HepG2 (cell line): ENCODE results near the gene RAC3. TPM values are rescaled to one million over a fixed set of nuclear protein-coding genes. Genes with fewer than 3 reads are reported as not detected.

Experiments used
- CTCF ChIP-seq: sonication (generic); formaldehyde crosslinking; IDR thresholded peaks from 2 replicates; pipeline ENCODE4 v1.5.0; 2020; ENCODE audit warnings: mild to moderate bottlenecking, missing genetic modification reagents, moderate library complexity
- FOXK1 ChIP-seq: sonication (generic); formaldehyde crosslinking; IDR thresholded peaks from 2 replicates; pipeline ENCODE4 v1.4.0; 2020; ENCODE audit warnings: low read depth, missing genetic modification reagents, borderline replicate concordance
- HDAC6 ChIP-seq: fragments of 200-600 bp; sonication (generic); IDR thresholded peaks from 2 replicates; pipeline ENCODE4 v1.7.0; 2017; ENCODE audit warnings: mild to moderate bottlenecking, antibody characterized with exemption, low read length, low read depth
- KDM6A ChIP-seq: IDR thresholded peaks from 2 replicates; pipeline ENCODE4 v1.6.1; 2016; ENCODE audit warnings: low read depth
- SCMH1 ChIP-seq: sonication (generic); formaldehyde crosslinking; IDR thresholded peaks from 2 replicates; pipeline ENCODE4 v1.9.0; 2021; ENCODE audit warnings: missing genetic modification reagents, mild to moderate bottlenecking, borderline replicate concordance
- SIX4 ChIP-seq: sonication (generic); formaldehyde crosslinking; IDR thresholded peaks from 2 replicates; pipeline ENCODE4 v1.4.0; 2020; ENCODE audit warnings: missing genetic modification reagents
- TERF1 ChIP-seq: sonication (generic); formaldehyde crosslinking; IDR thresholded peaks from 2 replicates; pipeline ENCODE4 v1.8.0; 2022; ENCODE audit warnings: mild to moderate bottlenecking, missing genetic modification reagents, moderate library complexity
- ZMYM4 ChIP-seq: sonication (generic); formaldehyde crosslinking; IDR thresholded peaks from 2 replicates; pipeline ENCODE4 v1.8.1; 2023; ENCODE audit warnings: mild to moderate bottlenecking, missing genetic modification reagents
- ZNF263 ChIP-seq: sonication (generic); formaldehyde crosslinking; IDR thresholded peaks from 2 replicates; pipeline ENCODE4 v1.4.0; 2020; ENCODE audit warnings: missing genetic modification reagents
- ZNF337 ChIP-seq: sonication (generic); formaldehyde crosslinking; IDR thresholded peaks from 2 replicates; pipeline ENCODE4 v1.5.1; 2020; ENCODE audit warnings: missing genetic modification reagents, low read depth, mild to moderate bottlenecking, borderline replicate concordance
- ZNF33B ChIP-seq: sonication (generic); formaldehyde crosslinking; IDR thresholded peaks from 2 replicates; pipeline ENCODE4 v1.5.1; 2020; ENCODE audit warnings: mild to moderate bottlenecking, missing genetic modification reagents
- ZNF775 ChIP-seq: sonication (generic); formaldehyde crosslinking; IDR thresholded peaks from 2 replicates; pipeline ENCODE4 v1.4.0; 2020; ENCODE audit warnings: missing genetic modification reagents, mild to moderate bottlenecking, moderate library complexity, borderline replicate concordance
- polyA plus RNA-seq, 8 experiments: library from polyadenylated mRNA; depleted of rRNA in 3 of 8; stranded (reverse) in 7 of 8; unstranded in 1 of 8; fragments of >200 nt; fragmentation: Illumina TruSeq in 4 of 8; extraction: Trizol in 4 of 8; gene quantifications; 2 replicates each; pipeline versions ENCODE4 v1.2.1 to v1.2.3, GENCODE V29; 2011 to 2016; ENCODE audit warnings: low read depth in 4 of 8, missing spikeins in 1 of 8, mixed read lengths in 1 of 8; ENCODE audit not compliant: insufficient read depth in 1 of 8
- total RNA-seq, 5 experiments: library from RNA; depleted of rRNA; stranded (reverse); fragments of >200 nt; fragmentation: Illumina TruSeq; extraction: Trizol; gene quantifications; 2 replicates each; pipeline ENCODE4 v1.2.3, GENCODE V29; 2016; ENCODE audit warnings: low read depth in 1 of 5
- TF ChIP-seq, protein P1 (sequence below): sonication (generic); formaldehyde crosslinking; IDR thresholded peaks from 2 replicates; pipeline ENCODE4 v1.8.1; 2022; ENCODE audit warnings: low read depth, mild to moderate bottlenecking, missing genetic modification reagents
- TF ChIP-seq, protein P2 (sequence below): sonication (generic); formaldehyde crosslinking; IDR thresholded peaks from 2 replicates; pipeline ENCODE4 v1.5.0; 2020; ENCODE audit warnings: mild to moderate bottlenecking, missing genetic modification reagents
- TF ChIP-seq, protein P3 (sequence below): IDR thresholded peaks from 2 replicates; pipeline ENCODE4 v1.6.1; 2016; ENCODE audit warnings: missing compliant biosample characterization, missing genetic modification reagents, borderline replicate concordance

Gene RAC3
- total and polyA plus RNA-seq, 2 of the 13 experiments (the other 11 are each of a cell fraction or from before 2014, with no cell fraction given): 10.5 to 21.3 TPM

DNA sequence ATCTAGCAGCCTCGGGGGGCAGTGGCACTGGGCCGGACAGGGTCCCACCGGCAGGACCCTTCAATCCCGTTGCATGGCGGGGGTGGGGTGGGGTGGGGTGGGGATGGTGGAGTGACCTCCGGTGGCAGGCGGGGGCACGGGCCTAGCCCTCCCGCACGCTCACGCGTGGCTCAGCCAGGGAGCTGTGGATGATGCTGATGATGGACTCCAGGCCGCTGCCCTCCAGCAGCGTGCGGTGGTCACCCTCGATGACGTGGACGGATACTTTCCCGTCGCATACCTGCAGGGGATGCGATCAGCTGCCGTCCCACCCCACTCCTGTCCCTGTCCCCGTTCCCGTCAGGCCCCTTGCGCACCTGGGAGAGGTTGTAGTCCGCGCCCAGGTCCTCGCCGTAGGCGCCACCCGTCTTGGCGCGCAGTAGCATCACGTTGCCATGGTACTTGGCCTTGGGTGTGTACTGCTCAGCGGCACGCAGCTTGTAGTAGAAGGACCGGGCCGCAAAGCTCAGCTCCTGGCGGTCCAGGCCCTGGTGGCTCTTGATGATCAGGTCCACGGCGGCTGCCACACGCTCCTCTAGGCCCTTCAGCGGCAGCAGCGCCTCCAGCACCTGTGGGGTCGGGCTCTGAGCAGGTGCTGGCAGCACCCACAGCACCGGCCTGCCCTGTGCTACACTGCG, 47.7 kb downstream of the RAC3 start (continued):
- TF ChIP-seq ZNF337 (no peak), TERF1 (CRISPR knock-in tag) (no peak), KDM6A (CRISPR knock-in tag) (no peak), SCMH1 (CRISPR knock-in tag) (no peak), ZNF33B (CRISPR knock-in tag) (no peak), HDAC6 (no peak), FOXK1 (CRISPR knock-in tag) (no peak), SIX4 (no peak), ZMYM4 (CRISPR knock-in tag) (no peak), ZNF775 (no peak), ZNF263 (CRISPR knock-in tag) (no peak), CTCF (no peak; the same call in 1 of the 2 replicates)
- TF ChIP-seq, protein P1, sequence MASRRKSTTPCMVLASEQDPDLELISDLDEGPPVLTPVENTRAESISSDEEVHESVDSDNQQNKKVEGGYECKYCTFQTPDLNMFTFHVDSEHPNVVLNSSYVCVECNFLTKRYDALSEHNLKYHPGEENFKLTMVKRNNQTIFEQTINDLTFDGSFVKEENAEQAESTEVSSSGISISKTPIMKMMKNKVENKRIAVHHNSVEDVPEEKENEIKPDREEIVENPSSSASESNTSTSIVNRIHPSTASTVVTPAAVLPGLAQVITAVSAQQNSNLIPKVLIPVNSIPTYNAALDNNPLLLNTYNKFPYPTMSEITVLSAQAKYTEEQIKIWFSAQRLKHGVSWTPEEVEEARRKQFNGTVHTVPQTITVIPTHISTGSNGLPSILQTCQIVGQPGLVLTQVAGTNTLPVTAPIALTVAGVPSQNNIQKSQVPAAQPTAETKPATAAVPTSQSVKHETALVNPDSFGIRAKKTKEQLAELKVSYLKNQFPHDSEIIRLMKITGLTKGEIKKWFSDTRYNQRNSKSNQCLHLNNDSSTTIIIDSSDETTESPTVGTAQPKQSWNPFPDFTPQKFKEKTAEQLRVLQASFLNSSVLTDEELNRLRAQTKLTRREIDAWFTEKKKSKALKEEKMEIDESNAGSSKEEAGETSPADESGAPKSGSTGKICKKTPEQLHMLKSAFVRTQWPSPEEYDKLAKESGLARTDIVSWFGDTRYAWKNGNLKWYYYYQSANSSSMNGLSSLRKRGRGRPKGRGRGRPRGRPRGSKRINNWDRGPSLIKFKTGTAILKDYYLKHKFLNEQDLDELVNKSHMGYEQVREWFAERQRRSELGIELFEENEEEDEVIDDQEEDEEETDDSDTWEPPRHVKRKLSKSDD (CRISPR knock-in tag): peak; percentile 75; the same call in 1 of the 2 replicates
- TF ChIP-seq, protein P2, sequence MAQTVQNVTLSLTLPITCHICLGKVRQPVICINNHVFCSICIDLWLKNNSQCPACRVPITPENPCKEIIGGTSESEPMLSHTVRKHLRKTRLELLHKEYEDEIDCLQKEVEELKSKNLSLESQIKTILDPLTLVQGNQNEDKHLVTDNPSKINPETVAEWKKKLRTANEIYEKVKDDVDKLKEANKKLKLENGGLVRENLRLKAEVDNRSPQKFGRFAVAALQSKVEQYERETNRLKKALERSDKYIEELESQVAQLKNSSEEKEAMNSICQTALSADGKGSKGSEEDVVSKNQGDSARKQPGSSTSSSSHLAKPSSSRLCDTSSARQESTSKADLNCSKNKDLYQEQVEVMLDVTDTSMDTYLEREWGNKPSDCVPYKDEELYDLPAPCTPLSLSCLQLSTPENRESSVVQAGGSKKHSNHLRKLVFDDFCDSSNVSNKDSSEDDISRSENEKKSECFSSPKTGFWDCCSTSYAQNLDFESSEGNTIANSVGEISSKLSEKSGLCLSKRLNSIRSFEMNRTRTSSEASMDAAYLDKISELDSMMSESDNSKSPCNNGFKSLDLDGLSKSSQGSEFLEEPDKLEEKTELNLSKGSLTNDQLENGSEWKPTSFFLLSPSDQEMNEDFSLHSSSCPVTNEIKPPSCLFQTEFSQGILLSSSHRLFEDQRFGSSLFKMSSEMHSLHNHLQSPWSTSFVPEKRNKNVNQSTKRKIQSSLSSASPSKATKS (CRISPR knock-in tag): no peak
- TF ChIP-seq, protein P3, sequence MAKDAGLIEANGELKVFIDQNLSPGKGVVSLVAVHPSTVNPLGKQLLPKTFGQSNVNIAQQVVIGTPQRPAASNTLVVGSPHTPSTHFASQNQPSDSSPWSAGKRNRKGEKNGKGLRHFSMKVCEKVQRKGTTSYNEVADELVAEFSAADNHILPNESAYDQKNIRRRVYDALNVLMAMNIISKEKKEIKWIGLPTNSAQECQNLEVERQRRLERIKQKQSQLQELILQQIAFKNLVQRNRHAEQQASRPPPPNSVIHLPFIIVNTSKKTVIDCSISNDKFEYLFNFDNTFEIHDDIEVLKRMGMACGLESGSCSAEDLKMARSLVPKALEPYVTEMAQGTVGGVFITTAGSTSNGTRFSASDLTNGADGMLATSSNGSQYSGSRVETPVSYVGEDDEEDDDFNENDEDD (CRISPR knock-in tag): no peak
